Measurements from ENCODE around the gene HLA-DQA1.
"Not testable (repeated sequence)": the region's sequence is repeated elsewhere in the genome, so short reads cannot be mapped to it uniquely, and the experiment has no call there.

The HLA-DQA1 gene

GRCh38 chr6:32658268-32658897, 21.2 kb downstream of the HLA-DQA1 start:
- no peak for DNase-seq (ENCODE audit: low read depth in 3 of 3)

- no peak for DNase-seq (ENCODE audit: low read depth in 3 of 3)
Measured at GRCh38 chr6:32659856-32660595, 22.8 kb downstream of the HLA-DQA1 start.

- DNase-seq (ENCODE audit: low read depth in 3 of 3): no peak
Measured at GRCh38 chr6:32662099-32662498, 24.9 kb downstream of the HLA-DQA1 start.

GRCh38 chr6:32662836-32663235, 25.6 kb downstream of the HLA-DQA1 start:
- no peak for DNase-seq (ENCODE audit: low read depth in 3 of 3)

- no peak for DNase-seq (ENCODE audit: low read depth in 3 of 3)
Measured at GRCh38 chr6:32664354-32664753, 27.1 kb downstream of the HLA-DQA1 start.

- DNase-seq (ENCODE audit: low read depth in 3 of 3): peak in 1 of 3 experiments; percentile 42
Measured at GRCh38 chr6:32664827-32665362, 27.7 kb downstream of the HLA-DQA1 start.

GRCh38 chr6:32665661-32666060, 28.5 kb downstream of the HLA-DQA1 start:
- DNase-seq (ENCODE audit: low read depth in 3 of 3): no peak

- peak in 2 of 3 experiments; percentile 13 to 22 for DNase-seq (ENCODE audit: low read depth in 3 of 3)
Measured at GRCh38 chr6:32666420-32667300, 29.5 kb downstream of the HLA-DQA1 start, which contains the start of gene HLA-DQB1. TSS of gene HLA-DQB1 (minus strand) at chr6:32666657. CDS start at chr6:32666607, 50 bp downstream.

- DNase-seq (ENCODE audit: low read depth in 3 of 3): peak in 2 of 3 experiments; percentile 24 to 26
Measured at GRCh38 chr6:32668226-32668747, 31.1 kb downstream of the HLA-DQA1 start.

GRCh38 chr6:32669240-32669639, 32.0 kb downstream of the HLA-DQA1 start:
- no peak for DNase-seq (ENCODE audit: low read depth in 3 of 3)

GRCh38 chr6:32669893-32670292, 32.7 kb downstream of the HLA-DQA1 start:
- no peak for DNase-seq (ENCODE audit: low read depth in 3 of 3)

GRCh38 chr6:32671908-32672307, 34.7 kb downstream of the HLA-DQA1 start:
- DNase-seq (ENCODE audit: low read depth in 3 of 3): not testable (repeated sequence)

- not testable (repeated sequence) for DNase-seq (ENCODE audit: low read depth in 3 of 3)
Measured at GRCh38 chr6:32674123-32674522, 36.9 kb downstream of the HLA-DQA1 start.

- DNase-seq (ENCODE audit: low read depth in 3 of 3): no peak
Measured at GRCh38 chr6:32679492-32679891, 42.3 kb downstream of the HLA-DQA1 start.

- no peak for DNase-seq (ENCODE audit: low read depth in 3 of 3)
Measured at GRCh38 chr6:32680055-32680454, 42.8 kb downstream of the HLA-DQA1 start.

- no peak for DNase-seq (ENCODE audit: low read depth in 3 of 3)
Measured at GRCh38 chr6:32684246-32684645, 47.0 kb downstream of the HLA-DQA1 start.

- DNase-seq (ENCODE audit: low read depth in 3 of 3): no peak
Measured at GRCh38 chr6:32685603-32686002, 48.4 kb downstream of the HLA-DQA1 start.

GRCh38 chr6:32689531-32690501, 52.6 kb downstream of the HLA-DQA1 start:
- DNase-seq (ENCODE audit: low read depth in 3 of 3): no peak

GRCh38 chr6:32692019-32692418, 54.8 kb downstream of the HLA-DQA1 start:
- DNase-seq (ENCODE audit: low read depth in 3 of 3): peak in 2 of 3 experiments; percentile 28 to 30
